Osteoblast (primary cell): ENCODE data around the gene BROX. TPM values are rescaled to one million over a fixed set of nuclear protein-coding genes. Genes with fewer than 3 reads are reported as not detected.
A peak's percentile ranks its signal among the peaks of the same experiment; 100 is the strongest.

ENCODE experiments used
- DNase-seq: peaks from one replicate; pipeline ENCODE4 v3.0.0; 2011; ENCODE audit warnings: low spot score, mixed read lengths; ENCODE audit not compliant: insufficient read length; ENCODE audit errors: missing footprints
- H2AFZ ChIP-seq: 2 replicates; pipeline ENCODE4 v1.6.0; 2011; ENCODE audit warnings: mild to moderate bottlenecking, low read length
- H3K27ac ChIP-seq: 2 replicates; pipeline ENCODE4 v1.5.1; 2011; ENCODE audit warnings: mild to moderate bottlenecking, low read depth, low read length, moderate library complexity
- H3K27me3 ChIP-seq: 2 replicates; pipeline ENCODE4 v1.6.0; 2012; ENCODE audit warnings: mild to moderate bottlenecking, control low read depth, inconsistent platforms, low read length, moderate library complexity; ENCODE audit not compliant: insufficient read depth
- H3K36me3 ChIP-seq: 2 replicates; pipeline ENCODE4 v1.5.1; 2011; ENCODE audit warnings: mild to moderate bottlenecking, low read length, control low read depth, moderate library complexity; ENCODE audit not compliant: insufficient read depth
- H3K4me1 ChIP-seq: 2 replicates; pipeline ENCODE4 v1.5.1; 2011; ENCODE audit warnings: mild to moderate bottlenecking, low read length, control low read depth, moderate library complexity; ENCODE audit not compliant: insufficient read depth
- H3K4me2 ChIP-seq: 2 replicates; pipeline ENCODE4 v1.6.0; 2011; ENCODE audit warnings: mild to moderate bottlenecking, low read length; ENCODE audit not compliant: insufficient read depth
- H3K4me3 ChIP-seq: fragments of 200-600 bp; sonication (generic); 3 replicates; pipeline ENCODE4 v1.5.1; 2012; ENCODE audit warnings: mild to moderate bottlenecking, low read length, inconsistent platforms; ENCODE audit not compliant: insufficient read depth
- H3K79me2 ChIP-seq: 2 replicates; pipeline ENCODE4 v1.6.0; 2012; ENCODE audit warnings: mild to moderate bottlenecking, low read length, control low read depth, inconsistent platforms; ENCODE audit not compliant: insufficient read depth
- H3K9me3 ChIP-seq: 2 replicates; pipeline ENCODE4 v1.5.1; 2011; ENCODE audit warnings: low read depth, low read length, control low read depth
- H4K20me1 ChIP-seq: 2 replicates; pipeline ENCODE4 v1.6.0; 2012; ENCODE audit warnings: mild to moderate bottlenecking, low read length, control low read depth; ENCODE audit not compliant: insufficient read depth
- total RNA-seq: library from RNA; depleted of rRNA; stranded (reverse); fragments of >200 nt; gene quantifications from 2 replicates; pipeline ENCODE4 v1.2.3, GENCODE V29; 2012
- TF ChIP-seq, protein P1 (sequence below): IDR thresholded peaks from 2 replicates; pipeline ENCODE4 v1.5.1; 2011; ENCODE audit warnings: mild to moderate bottlenecking, low read depth, low read length, moderate library complexity; ENCODE audit errors: extremely low read depth

The BROX gene
- total RNA-seq, 1 donor: 77.4 TPM

DNA sequence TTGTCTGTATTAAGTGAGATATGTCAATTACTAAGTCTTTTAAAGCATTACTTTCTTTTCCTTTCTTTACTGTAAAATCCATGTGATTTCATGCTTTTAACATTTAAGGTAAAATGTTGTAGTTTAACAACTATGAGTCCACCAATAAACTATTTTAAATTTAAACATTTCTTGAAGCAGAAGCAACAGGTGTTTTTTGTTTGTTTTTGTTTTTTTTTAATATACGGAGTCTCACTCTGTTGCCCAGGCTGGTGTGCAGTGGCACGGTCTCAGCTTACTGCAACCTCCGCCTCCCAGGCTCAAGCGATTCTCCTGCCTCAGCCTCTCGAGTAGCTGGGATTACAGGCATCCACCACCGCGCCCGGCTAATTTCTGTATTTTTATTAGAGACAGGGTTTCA is 15.6 kb upstream of the BROX start:
- Histone ChIP-seq H3K36me3 (peaks cover 14% of the 10 kb centered on the region), H3K79me2 (peaks cover 60% of the 10 kb centered on the region), H3K9me3 (no peaks in the 10 kb centered on the region), H3K4me2 (no peak overlapping the region), H3K27me3 (no peaks in the 10 kb centered on the region), H3K4me1 (no peaks in the 10 kb centered on the region), H4K20me1 (no peaks in the 10 kb centered on the region), H3K4me3 (no peak overlapping the region), H2AFZ (no peak overlapping the region), H3K27ac (no peak overlapping the region)
- no peak for DNase-seq
- TF ChIP-seq, protein P1, sequence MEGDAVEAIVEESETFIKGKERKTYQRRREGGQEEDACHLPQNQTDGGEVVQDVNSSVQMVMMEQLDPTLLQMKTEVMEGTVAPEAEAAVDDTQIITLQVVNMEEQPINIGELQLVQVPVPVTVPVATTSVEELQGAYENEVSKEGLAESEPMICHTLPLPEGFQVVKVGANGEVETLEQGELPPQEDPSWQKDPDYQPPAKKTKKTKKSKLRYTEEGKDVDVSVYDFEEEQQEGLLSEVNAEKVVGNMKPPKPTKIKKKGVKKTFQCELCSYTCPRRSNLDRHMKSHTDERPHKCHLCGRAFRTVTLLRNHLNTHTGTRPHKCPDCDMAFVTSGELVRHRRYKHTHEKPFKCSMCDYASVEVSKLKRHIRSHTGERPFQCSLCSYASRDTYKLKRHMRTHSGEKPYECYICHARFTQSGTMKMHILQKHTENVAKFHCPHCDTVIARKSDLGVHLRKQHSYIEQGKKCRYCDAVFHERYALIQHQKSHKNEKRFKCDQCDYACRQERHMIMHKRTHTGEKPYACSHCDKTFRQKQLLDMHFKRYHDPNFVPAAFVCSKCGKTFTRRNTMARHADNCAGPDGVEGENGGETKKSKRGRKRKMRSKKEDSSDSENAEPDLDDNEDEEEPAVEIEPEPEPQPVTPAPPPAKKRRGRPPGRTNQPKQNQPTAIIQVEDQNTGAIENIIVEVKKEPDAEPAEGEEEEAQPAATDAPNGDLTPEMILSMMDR: no peak

DNA sequence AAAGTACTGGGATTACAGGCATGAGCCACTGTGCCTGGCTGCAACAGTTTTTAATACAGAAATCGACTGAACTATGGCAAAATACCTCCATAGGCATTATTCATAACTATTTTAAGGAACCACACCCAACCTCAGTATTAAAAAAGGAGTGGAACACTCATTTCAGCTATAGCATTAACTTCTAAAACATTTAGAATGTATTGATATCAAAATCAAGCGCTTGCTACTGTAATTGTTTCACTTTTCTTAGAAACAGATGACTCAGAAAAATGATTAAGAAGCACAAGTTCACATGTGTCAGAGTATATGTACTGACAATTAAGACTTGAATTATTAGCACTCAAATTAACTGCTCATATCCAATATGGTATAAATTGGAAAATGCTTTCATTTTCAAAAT is 15.2 kb upstream of the BROX start:
- H3K9me3 ChIP-seq: no peaks in the 10 kb centered on the region
- H3K36me3 ChIP-seq: peaks cover 18% of the 10 kb centered on the region
- H2AFZ ChIP-seq: no peak overlapping the region
- H3K27ac ChIP-seq: no peak overlapping the region
- no peaks in the 10 kb centered on the region for H3K27me3 ChIP-seq
- TF ChIP-seq, protein P1: no peak
- no peak overlapping the region for H3K4me3 ChIP-seq
- H3K79me2 ChIP-seq: peaks cover 60% of the 10 kb centered on the region
- no peak overlapping the region for H3K4me2 ChIP-seq
- no peak for DNase-seq
- H4K20me1 ChIP-seq: no peaks in the 10 kb centered on the region
- no peaks in the 10 kb centered on the region for H3K4me1 ChIP-seq

DNA sequence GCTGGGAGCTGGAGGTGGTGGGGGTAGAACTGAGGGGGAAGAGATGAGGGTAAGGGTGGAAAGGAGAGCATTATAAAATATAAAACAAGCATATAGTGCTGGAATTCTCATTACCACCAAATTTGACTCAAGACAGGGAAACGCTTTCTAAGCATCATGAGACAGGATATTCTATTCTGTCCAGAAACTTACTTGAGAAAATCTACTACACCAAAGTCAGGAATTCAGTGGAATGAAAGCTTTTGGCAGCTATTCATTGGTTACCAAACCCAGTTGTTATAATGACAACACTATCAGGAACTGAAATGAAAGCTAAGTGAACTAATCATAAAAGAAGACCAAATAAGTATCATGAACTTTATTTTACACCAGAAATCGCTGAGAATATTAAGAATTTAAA is 14.5 kb upstream of the BROX start:
- no peak overlapping the region for H2AFZ ChIP-seq
- no peaks in the 10 kb centered on the region for H3K4me1 ChIP-seq
- no peak overlapping the region for H3K4me2 ChIP-seq
- DNase-seq: peak; percentile 62
- no peaks in the 10 kb centered on the region for H3K27me3 ChIP-seq
- H3K36me3 ChIP-seq: peaks cover 24% of the 10 kb centered on the region
- TF ChIP-seq, protein P1: no peak
- H3K79me2 ChIP-seq: peaks cover 64% of the 10 kb centered on the region
- no peak overlapping the region for H3K4me3 ChIP-seq
- no peaks in the 10 kb centered on the region for H3K9me3 ChIP-seq
- no peaks in the 10 kb centered on the region for H4K20me1 ChIP-seq
- peak overlapping the region; percentile 17 for H3K27ac ChIP-seq

DNA sequence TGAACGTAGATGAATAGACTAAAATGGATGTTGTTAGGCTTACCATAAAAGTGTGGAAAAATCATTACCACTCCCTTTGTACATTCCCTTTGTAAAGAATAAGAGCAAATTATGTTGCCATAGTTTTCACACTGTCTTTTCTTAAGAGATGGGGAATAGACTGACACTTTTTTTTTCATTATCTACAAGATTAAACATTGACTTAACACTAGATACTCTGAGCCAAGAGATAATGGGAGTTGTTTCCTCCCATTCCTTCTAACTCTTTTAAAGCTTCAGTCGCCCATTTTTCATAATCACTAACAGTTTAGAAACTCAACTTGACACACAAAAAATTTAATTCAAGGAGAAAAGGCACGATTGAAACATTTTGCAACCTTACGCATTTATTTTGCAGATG is 10.2 kb upstream of the BROX start:
- H3K36me3 ChIP-seq: peaks cover 24% of the 10 kb centered on the region
- no peaks in the 10 kb centered on the region for H3K9me3 ChIP-seq
- no peak overlapping the region for H2AFZ ChIP-seq
- no peak overlapping the region for H3K4me3 ChIP-seq
- DNase-seq: no peak
- no peak overlapping the region for H3K27ac ChIP-seq
- peaks cover 76% of the 10 kb centered on the region for H3K79me2 ChIP-seq
- H3K4me1 ChIP-seq: no peaks in the 10 kb centered on the region
- H3K4me2 ChIP-seq: no peak overlapping the region
- TF ChIP-seq, protein P1: no peak
- H4K20me1 ChIP-seq: peaks cover 3% of the 10 kb centered on the region
- H3K27me3 ChIP-seq: no peaks in the 10 kb centered on the region
